ENCODE results near the gene MIA.
"Not testable (repeated sequence)": the region's sequence is repeated elsewhere in the genome, so short reads cannot be mapped to it uniquely, and the experiment has no call there.

- TF ChIP-seq CTCF (IDR thresholded peaks at IDR 0.05; ENCODE audit: low read length); EZH2 (IDR thresholded peaks at IDR 0.05; ENCODE audit: borderline replicate concordance, low read length): not testable (repeated sequence)
Observed at GRCh38 chr19:40826699-40827385, 51.5 kb downstream of the MIA start.

Data from OCI-LY1 (cell line).